Stimulated activated naive CD8-positive, alpha-beta T cell treated with anti-CD3 and anti-CD28 coated beads, Interleukin-15, Interleukin-2, amounts not matched to agents 100 ng/mL and 50 ng/mL, for 24 hours (primary cell): ENCODE measurements around the gene FBXO22.
"Not testable (repeated sequence)": the region's sequence is repeated elsewhere in the genome, so short reads cannot be mapped to it uniquely, and the experiment has no call there.

Experiments used
- H3K27ac Mint-ChIP-seq: one replicate; pipeline ENCODE4 v1.8.0; 2021; ENCODE audit warnings: mild to moderate bottlenecking, mixed read lengths
- H3K27me3 Mint-ChIP-seq: one replicate; pipeline ENCODE4 v1.8.0; 2021; ENCODE audit warnings: mixed read lengths
- H3K36me3 Mint-ChIP-seq: one replicate; pipeline ENCODE4 v1.8.0; 2021; ENCODE audit warnings: low read depth, mixed read lengths
- H3K4me1 Mint-ChIP-seq: one replicate; pipeline ENCODE4 v1.8.0; 2021; ENCODE audit warnings: low read depth, mixed read lengths
- H3K4me3 Mint-ChIP-seq: one replicate; pipeline ENCODE4 v1.8.0; 2021; ENCODE audit warnings: mild to moderate bottlenecking, mixed read lengths
- H3K9me3 Mint-ChIP-seq: one replicate; pipeline ENCODE4 v1.8.0; 2021; ENCODE audit warnings: mixed read lengths

The FBXO22 gene

GRCh38 chr15:75928680-75929608 lies 25.3 kb downstream of the FBXO22 start:
- H3K36me3 Mint-ChIP-seq, result peaks cover 63% of the 10 kb centered on the region
- no peaks in the 10 kb centered on the region for H3K9me3 Mint-ChIP-seq
- no peak overlapping the region for H3K27ac Mint-ChIP-seq
- H3K4me1 Mint-ChIP-seq, result peaks cover 45% of the 10 kb centered on the region
- no peaks in the 10 kb centered on the region for H3K27me3 Mint-ChIP-seq
- no peak overlapping the region for H3K4me3 Mint-ChIP-seq

GRCh38 chr15:75929799-75930565 lies 26.3 kb downstream of the FBXO22 start:
- no peak overlapping the region for H3K27ac Mint-ChIP-seq
- no peaks in the 10 kb centered on the region for H3K9me3 Mint-ChIP-seq
- H3K4me3 Mint-ChIP-seq, result no peak overlapping the region
- peaks cover 43% of the 10 kb centered on the region for H3K4me1 Mint-ChIP-seq
- H3K36me3 Mint-ChIP-seq, result peaks cover 66% of the 10 kb centered on the region
- no peaks in the 10 kb centered on the region for H3K27me3 Mint-ChIP-seq

DNA sequence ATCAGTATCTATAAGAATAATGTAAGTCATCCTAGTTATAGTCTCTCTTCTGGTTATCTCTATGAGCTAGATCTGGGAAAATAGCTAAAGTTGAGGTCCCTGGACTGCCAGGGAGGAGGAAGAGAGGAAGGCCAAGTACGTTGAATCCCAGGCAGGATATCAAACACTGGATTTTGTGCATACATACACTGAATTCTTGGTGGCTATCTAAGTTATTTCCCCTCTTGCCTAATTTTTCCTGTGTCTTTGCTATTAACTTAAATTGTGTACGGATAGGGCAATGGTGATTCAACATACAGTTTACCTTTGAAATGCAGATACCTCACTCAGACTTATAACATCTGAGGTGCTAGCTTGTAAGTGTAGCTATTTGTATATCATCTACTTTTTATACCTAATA lies 27.2 kb downstream of the FBXO22 start:
- peaks cover 38% of the 10 kb centered on the region for H3K4me1 Mint-ChIP-seq
- H3K9me3 Mint-ChIP-seq, result no peaks in the 10 kb centered on the region
- H3K4me3 Mint-ChIP-seq, result no peak overlapping the region
- peaks cover 67% of the 10 kb centered on the region for H3K36me3 Mint-ChIP-seq
- no peak overlapping the region for H3K27ac Mint-ChIP-seq
- no peaks in the 10 kb centered on the region for H3K27me3 Mint-ChIP-seq

DNA sequence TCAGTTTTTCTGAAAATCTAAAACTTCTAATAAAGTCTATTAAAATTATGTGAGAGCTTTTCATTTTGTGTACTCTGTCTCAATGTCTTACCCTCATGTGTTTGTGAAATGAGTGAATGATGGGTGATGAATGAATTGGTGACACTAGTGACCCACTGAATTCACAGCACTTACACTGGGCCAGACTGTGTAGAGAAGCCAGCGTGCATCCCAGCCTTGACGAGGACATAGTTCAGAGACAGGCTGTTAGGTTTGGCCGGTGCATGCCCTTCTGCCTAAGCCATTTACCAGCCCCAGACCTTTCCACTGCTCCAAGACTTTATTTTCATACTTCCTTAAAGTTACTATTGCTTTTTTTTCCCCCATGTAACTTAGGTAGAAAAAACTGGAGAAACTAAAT lies 38.8 kb downstream of the FBXO22 start:
- H3K4me3 Mint-ChIP-seq, result no peak overlapping the region
- H3K27ac Mint-ChIP-seq, result no peak overlapping the region
- peaks cover 18% of the 10 kb centered on the region for H3K27me3 Mint-ChIP-seq
- peaks cover 24% of the 10 kb centered on the region for H3K36me3 Mint-ChIP-seq
- peaks cover 6% of the 10 kb centered on the region for H3K4me1 Mint-ChIP-seq
- H3K9me3 Mint-ChIP-seq, result peaks cover 13% of the 10 kb centered on the region

- H3K9me3 Mint-ChIP-seq, result peaks cover 13% of the 10 kb centered on the region
- no peak overlapping the region for H3K27ac Mint-ChIP-seq
- H3K27me3 Mint-ChIP-seq, result peaks cover 24% of the 10 kb centered on the region
- H3K36me3 Mint-ChIP-seq, result peaks cover 16% of the 10 kb centered on the region
- H3K4me3 Mint-ChIP-seq, result no peak overlapping the region
- peaks cover 6% of the 10 kb centered on the region for H3K4me1 Mint-ChIP-seq
These were observed 39.6 kb downstream of the FBXO22 start for GRCh38 chr15:75943246-75943645.

DNA sequence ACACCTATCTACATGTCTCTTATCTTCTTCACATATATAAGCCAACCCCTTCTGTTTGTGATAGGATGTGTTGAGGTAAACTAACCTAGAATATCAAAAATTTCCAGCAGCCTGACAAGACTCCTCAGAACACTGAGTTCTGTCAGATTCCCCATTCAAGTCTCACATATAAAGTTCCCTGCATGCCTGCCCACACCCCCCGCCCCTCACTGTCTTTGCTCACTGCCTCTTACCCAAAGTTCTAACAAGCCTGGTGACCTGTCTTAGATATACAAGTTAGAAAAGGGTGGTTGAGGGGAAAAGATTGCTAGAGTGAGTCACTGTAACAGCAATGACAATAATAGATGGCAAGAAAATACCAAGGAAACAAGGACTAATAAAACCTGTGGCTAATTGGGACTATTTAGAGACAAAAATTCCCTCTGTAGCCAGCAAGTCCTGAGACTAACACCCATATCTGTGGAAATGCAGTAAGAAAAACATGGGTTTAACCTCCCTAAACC lies 40.1 kb downstream of the FBXO22 start:
- Mint-ChIP-seq H3K9me3 (peaks cover 9% of the 10 kb centered on the region), H3K4me3 (no peak overlapping the region), H3K27me3 (peaks cover 24% of the 10 kb centered on the region), H3K36me3 (peaks cover 11% of the 10 kb centered on the region), H3K27ac (no peak overlapping the region), H3K4me1 (peaks cover 6% of the 10 kb centered on the region)

- H3K4me1 Mint-ChIP-seq, result peaks cover 6% of the 10 kb centered on the region
- H3K27me3 Mint-ChIP-seq, result peaks cover 45% of the 10 kb centered on the region
- H3K9me3 Mint-ChIP-seq, result no peaks in the 10 kb centered on the region
- H3K36me3 Mint-ChIP-seq, result no peaks in the 10 kb centered on the region
- H3K4me3 Mint-ChIP-seq, result no peak overlapping the region
- H3K27ac Mint-ChIP-seq, result no peak overlapping the region
These were observed 42.3 kb downstream of the FBXO22 start for GRCh38 chr15:75945953-75946352.

DNA sequence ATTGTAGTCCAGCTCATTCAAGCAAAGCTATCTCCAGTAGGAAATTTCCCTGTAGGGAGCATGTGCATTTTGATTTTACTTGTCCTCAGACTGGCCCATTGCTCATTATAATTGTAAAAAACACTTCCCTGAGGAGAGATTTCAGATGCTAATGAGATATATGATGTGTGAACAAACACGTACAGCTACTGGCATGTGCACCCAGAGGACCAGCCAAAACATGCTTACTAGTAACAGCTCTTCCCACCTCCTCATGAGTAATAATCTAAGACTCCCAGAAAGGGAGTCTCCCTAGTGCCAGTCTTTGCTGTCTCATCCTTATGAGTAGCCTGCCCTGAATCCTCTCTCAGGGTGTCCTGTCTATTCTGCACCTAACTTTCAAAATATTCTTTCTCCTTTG lies 43.4 kb downstream of the FBXO22 start:
- H3K27me3 Mint-ChIP-seq, result peaks cover 53% of the 10 kb centered on the region
- no peaks in the 10 kb centered on the region for H3K9me3 Mint-ChIP-seq
- H3K27ac Mint-ChIP-seq, result no peak overlapping the region
- no peaks in the 10 kb centered on the region for H3K36me3 Mint-ChIP-seq
- H3K4me3 Mint-ChIP-seq, result no peak overlapping the region
- peaks cover 6% of the 10 kb centered on the region for H3K4me1 Mint-ChIP-seq

- peaks cover 59% of the 10 kb centered on the region for H3K27me3 Mint-ChIP-seq
These were observed 45.2 kb downstream of the FBXO22 start for GRCh38 chr15:75948761-75949296.

GRCh38 chr15:75952525-75952924 lies 48.8 kb downstream of the FBXO22 start:
- Mint-ChIP-seq H3K4me3 (no peak overlapping the region), H3K27me3 (peaks cover 51% of the 10 kb centered on the region), H3K9me3 (no peaks in the 10 kb centered on the region), H3K4me1 (no peaks in the 10 kb centered on the region), H3K27ac (no peak overlapping the region), H3K36me3 (no peaks in the 10 kb centered on the region)

More at GRCh38 chr15:75948761-75949296, 45.2 kb downstream of the FBXO22 start:
- H3K4me3 Mint-ChIP-seq, result no peak overlapping the region
- H3K36me3 Mint-ChIP-seq, result no peaks in the 10 kb centered on the region
- H3K27ac Mint-ChIP-seq, result no peak overlapping the region
- H3K4me1 Mint-ChIP-seq, result peaks cover 6% of the 10 kb centered on the region
- H3K9me3 Mint-ChIP-seq, result no peaks in the 10 kb centered on the region

- Mint-ChIP-seq H3K4me3 (no peak overlapping the region), H3K9me3 (no peaks in the 10 kb centered on the region), H3K27me3 (peaks cover 32% of the 10 kb centered on the region), H3K4me1 (no peaks in the 10 kb centered on the region), H3K27ac (no peak overlapping the region), H3K36me3 (no peaks in the 10 kb centered on the region)
These were observed 52.0 kb downstream of the FBXO22 start for GRCh38 chr15:75955720-75956119.

DNA sequence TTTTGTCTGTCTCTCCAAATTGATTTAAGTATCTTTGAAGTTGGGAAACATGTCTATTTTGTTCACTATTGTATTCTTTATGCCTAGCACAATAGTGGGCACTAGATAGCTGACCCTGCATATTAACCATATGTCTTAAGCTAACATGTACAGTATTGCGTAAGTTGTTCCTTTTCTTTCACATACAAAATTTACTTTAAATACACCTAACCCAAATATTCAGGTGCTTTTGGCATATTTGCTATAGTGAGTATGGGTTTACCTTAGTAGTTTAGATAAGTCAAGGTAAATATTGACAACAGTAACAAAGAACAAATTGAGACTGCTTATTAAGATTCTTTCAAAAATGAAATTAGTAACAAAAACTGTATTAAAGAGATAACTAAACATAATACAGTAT lies 57.7 kb downstream of the FBXO22 start:
- Mint-ChIP-seq H3K27me3 (peaks cover 14% of the 10 kb centered on the region), H3K4me1 (no peaks in the 10 kb centered on the region), H3K4me3 (no peak overlapping the region), H3K27ac (no peak overlapping the region), H3K36me3 (no peaks in the 10 kb centered on the region), H3K9me3 (peaks cover 4% of the 10 kb centered on the region)

DNA sequence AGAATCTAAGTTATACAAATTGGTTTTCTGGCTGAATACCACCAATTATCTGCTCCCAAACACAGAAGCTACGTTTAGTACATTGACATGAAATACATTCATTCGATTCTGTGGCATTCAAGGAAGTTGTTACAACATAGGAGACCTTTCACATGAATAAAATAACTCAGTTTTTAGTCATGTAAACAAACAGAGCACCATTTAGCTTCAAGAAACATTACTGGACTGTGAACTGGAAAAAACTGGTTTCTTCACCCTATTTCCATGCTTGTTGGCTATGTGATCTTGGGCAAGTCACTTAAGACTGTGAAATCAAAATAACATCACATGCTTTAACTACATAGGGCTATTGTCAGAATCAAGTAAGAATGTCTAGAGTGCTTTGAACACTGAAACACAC lies 62.4 kb downstream of the FBXO22 start:
- no peaks in the 10 kb centered on the region for H3K36me3 Mint-ChIP-seq
- no peak overlapping the region for H3K27ac Mint-ChIP-seq
- no peak overlapping the region for H3K4me3 Mint-ChIP-seq
- H3K27me3 Mint-ChIP-seq, result peaks cover 12% of the 10 kb centered on the region
- peaks cover 4% of the 10 kb centered on the region for H3K9me3 Mint-ChIP-seq
- H3K4me1 Mint-ChIP-seq, result no peaks in the 10 kb centered on the region

DNA sequence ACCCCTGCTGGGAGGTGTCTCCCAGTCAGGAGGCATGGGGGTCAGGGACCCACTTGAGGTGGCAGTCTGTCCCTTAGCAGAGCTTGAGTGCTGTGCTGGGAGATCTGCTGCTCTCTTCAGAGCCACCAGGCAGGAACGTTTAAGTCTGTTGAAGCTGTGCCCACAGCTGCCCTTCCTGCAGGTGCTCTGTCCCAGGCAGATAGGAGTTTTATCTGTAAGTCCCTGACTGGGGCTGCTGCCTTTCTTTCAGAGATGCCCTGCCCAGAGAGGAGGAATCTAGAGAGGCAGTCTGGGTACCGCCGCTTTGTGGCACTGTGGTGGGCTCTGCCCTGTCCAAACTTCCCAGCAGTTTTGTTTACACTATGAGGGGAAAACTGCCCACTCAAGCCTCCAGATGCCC lies 73.1 kb downstream of the FBXO22 start:
- H3K27me3 Mint-ChIP-seq, result peaks cover 34% of the 10 kb centered on the region
- H3K4me1 Mint-ChIP-seq, H3K9me3 Mint-ChIP-seq, H3K36me3 Mint-ChIP-seq, H3K27ac Mint-ChIP-seq, H3K4me3 Mint-ChIP-seq: not testable (repeated sequence)
